ENCODE data around the gene ELOVL5. TPM values are rescaled to one million over a fixed set of nuclear protein-coding genes. Genes with fewer than 3 reads are reported as not detected.
"Not testable (repeated sequence)": the region's sequence is repeated elsewhere in the genome, so short reads cannot be mapped to it uniquely, and the experiment has no call there.

ELOVL5 gene
- total and polyA plus RNA-seq, 2 donors (not counting 1 experiment from before 2014, with no cell fraction given) = 128 to 144 TPM

GRCh38 chr6:53304953-53305352 is 43.8 kb downstream of the ELOVL5 start:
- H3K4me3 Mint-ChIP-seq; H3K9me3 Mint-ChIP-seq (ENCODE audit: insufficient read depth); H3K4me3 ChIP-seq (ENCODE audit: control extremely low read depth in 1 of 5, extremely low read depth in 1 of 5, insufficient read depth in 1 of 5, low read depth in 2 of 5, low read length in 4 of 5); POLR2A ChIA-PET; ATAC-seq (ENCODE audit: low read depth); H3K9ac ChIP-seq (ENCODE audit: low read length); H3K27ac Mint-ChIP-seq; intact Hi-C loops (cut with micrococcal nuclease); H3K4me2 ChIP-seq (replicated peaks; ENCODE audit: low read depth, low read length, poor library complexity, severe bottlenecking); H3K36me3 ChIP-seq (replicated peaks in 1 of 2; ENCODE audit: control extremely low read depth in 1 of 2, control insufficient read depth in 1 of 2, extremely low read depth in 1 of 2, insufficient read depth in 2 of 2, low read length in 1 of 2); H3K27me3 Mint-ChIP-seq; H3K9me3 ChIP-seq (ENCODE audit: control extremely low read depth in 1 of 3, control insufficient read depth in 2 of 3, insufficient read depth in 1 of 3, low read length in 2 of 3); H3K27me3 ChIP-seq (replicated peaks in 1 of 4; ENCODE audit: control extremely low read depth in 1 of 4, control insufficient read depth in 3 of 4, insufficient read depth in 4 of 4, low read length in 3 of 4); H2AFZ ChIP-seq (ENCODE audit: insufficient read depth, low read depth, low read length, poor library complexity, severe bottlenecking); CTCF ChIA-PET; H3K27ac ChIP-seq (ENCODE audit: low read length in 2 of 2); DNase-seq: not testable (repeated sequence)
- Histone ChIP-seq H3K4me1 (ENCODE audit: control insufficient read depth in 2 of 2, insufficient read depth in 2 of 2, low read length in 2 of 2) (peaks cover 76 to 77% of the 10 kb centered on the region in 2 donors), H4K20me1 (ENCODE audit: control insufficient read depth, insufficient read depth, low read length, poor library complexity, severe bottlenecking) (peaks cover 53% of the 10 kb centered on the region), H3K79me2 (ENCODE audit: control insufficient read depth, insufficient read depth, low read length) (peaks cover 87% of the 10 kb centered on the region)
- H3K4me1 Mint-ChIP-seq = peaks cover 84% of the 10 kb centered on the region
- no CpG with 5 or more reads among the region's 32 CpGs for WGBS (ENCODE audit: insufficient coverage)

DNA sequence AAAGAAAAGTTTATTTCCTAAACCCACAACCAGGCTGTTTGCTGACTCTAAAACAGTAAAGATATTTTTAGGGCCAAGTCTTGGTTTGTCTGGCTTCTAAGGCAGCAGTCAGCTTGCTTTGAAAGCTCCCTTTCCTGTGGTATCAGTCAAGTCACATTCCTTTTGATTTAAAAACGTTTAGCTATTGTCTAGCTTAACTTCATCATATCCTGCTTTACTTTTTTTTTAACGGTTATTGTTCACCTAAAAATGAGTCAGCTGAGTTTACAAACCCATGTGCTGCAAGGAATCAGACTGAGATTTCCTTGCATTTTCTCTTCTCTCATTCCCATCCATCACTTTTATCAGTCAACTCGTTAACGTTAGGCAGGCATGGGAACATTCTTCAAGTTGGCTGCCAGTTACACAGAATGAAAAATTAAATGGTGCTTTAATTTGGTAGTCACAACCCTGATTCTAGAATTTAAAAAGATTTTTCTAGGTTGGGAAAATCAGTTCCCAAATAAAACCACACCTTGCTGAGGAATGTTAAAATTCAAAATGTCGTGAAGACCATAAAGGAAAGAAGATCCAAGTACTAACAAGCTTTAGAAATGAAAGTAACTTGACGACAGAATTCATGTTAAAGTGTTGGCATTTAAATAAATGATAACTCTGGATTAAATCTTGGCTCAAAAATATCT is 45.9 kb downstream of the ELOVL5 start:
- no peaks in the 10 kb centered on the region for H3K9me3 Mint-ChIP-seq (ENCODE audit: insufficient read depth)

More for the DNA sequence above, 45.9 kb downstream of the ELOVL5 start:
- DNase-seq (no peak), ATAC-seq (ENCODE audit: low read depth) (no peak)
- H3K27me3 ChIP-seq (replicated peaks in 1 of 4; ENCODE audit: control extremely low read depth in 1 of 4, control insufficient read depth in 3 of 4, insufficient read depth in 4 of 4, low read length in 3 of 4) = no peaks in the 10 kb centered on the region
- intact Hi-C loops (cut with micrococcal nuclease) = no loop called here
- WGBS (ENCODE audit: insufficient coverage) = 0% methylated on average over 1 of the region's 6 CpGs
- ChIA-PET POLR2A (interaction anchor here (0.7 kb wide), 1 partner anchor 245 kb away, joined by 5 read pairs; no protein-coding TSS in a partner anchor), CTCF (interaction anchor here (0.7 to 6.2 kb wide), 6 partner anchors 9 to 421 kb away, joined by 3 to 37 read pairs (median 10); partner anchors contain the start of gene ELOVL5)
- H3K4me2 ChIP-seq (replicated peaks; ENCODE audit: low read depth, low read length, poor library complexity, severe bottlenecking) = peak overlapping the region; percentile 62
- H3K9ac ChIP-seq (ENCODE audit: low read length) = peak overlapping the region; percentile 39
- peak overlapping the region; percentile 74 for H3K27ac Mint-ChIP-seq
- H3K27ac ChIP-seq (ENCODE audit: low read length in 2 of 2) = peak overlapping the region; percentile 9 to 64
- TF ChIP-seq EZH2 (IDR thresholded peaks at IDR 0.05; ENCODE audit: borderline replicate concordance, insufficient read depth, low read depth, low read length, poor library complexity, severe bottlenecking) (no peak), CTCF (IDR thresholded peaks at IDR 0.05) (no peak)
- H3K9me3 ChIP-seq (ENCODE audit: control extremely low read depth in 1 of 3, control insufficient read depth in 2 of 3, insufficient read depth in 1 of 3, low read length in 2 of 3) = no peaks in the 10 kb centered on the region
- no peaks in the 10 kb centered on the region for H3K27me3 Mint-ChIP-seq
- peaks cover 44% of the 10 kb centered on the region for H4K20me1 ChIP-seq (ENCODE audit: control insufficient read depth, insufficient read depth, low read length, poor library complexity, severe bottlenecking)
- H3K4me1 ChIP-seq (ENCODE audit: control insufficient read depth in 2 of 2, insufficient read depth in 2 of 2, low read length in 2 of 2) = peaks cover 74 to 77% of the 10 kb centered on the region in 2 donors
- peak overlapping the region in 1 of 5 experiments; percentile 28 for H3K4me3 ChIP-seq (ENCODE audit: control extremely low read depth in 1 of 5, extremely low read depth in 1 of 5, insufficient read depth in 1 of 5, low read depth in 2 of 5, low read length in 4 of 5)
- peak overlapping the region; percentile 75 for H3K4me3 Mint-ChIP-seq
- H3K4me1 Mint-ChIP-seq = peaks cover 83% of the 10 kb centered on the region
- peaks cover 87% of the 10 kb centered on the region for H3K79me2 ChIP-seq (ENCODE audit: control insufficient read depth, insufficient read depth, low read length)
- peaks cover 0 to 3% of the 10 kb centered on the region in 2 experiments for H3K36me3 ChIP-seq (replicated peaks in 1 of 2; ENCODE audit: control extremely low read depth in 1 of 2, control insufficient read depth in 1 of 2, extremely low read depth in 1 of 2, insufficient read depth in 2 of 2, low read length in 1 of 2)
- H2AFZ ChIP-seq (ENCODE audit: insufficient read depth, low read depth, low read length, poor library complexity, severe bottlenecking) = no peak overlapping the region
